Dermis lymphatic vessel endothelial cell (primary cell): ENCODE data around the gene CCR5. TPM values are rescaled to one million over a fixed set of nuclear protein-coding genes. Genes with fewer than 3 reads are reported as not detected.

ENCODE experiments used
- total RNA-seq: library from RNA; depleted of rRNA; stranded (reverse); fragments of >200 nt; gene quantifications from 2 replicates; pipeline ENCODE4 v1.2.1, GENCODE V29; 2014

Gene CCR5
- total RNA-seq = 0.09 TPM in 1 of 2 replicates, not detected in the other

DNA sequence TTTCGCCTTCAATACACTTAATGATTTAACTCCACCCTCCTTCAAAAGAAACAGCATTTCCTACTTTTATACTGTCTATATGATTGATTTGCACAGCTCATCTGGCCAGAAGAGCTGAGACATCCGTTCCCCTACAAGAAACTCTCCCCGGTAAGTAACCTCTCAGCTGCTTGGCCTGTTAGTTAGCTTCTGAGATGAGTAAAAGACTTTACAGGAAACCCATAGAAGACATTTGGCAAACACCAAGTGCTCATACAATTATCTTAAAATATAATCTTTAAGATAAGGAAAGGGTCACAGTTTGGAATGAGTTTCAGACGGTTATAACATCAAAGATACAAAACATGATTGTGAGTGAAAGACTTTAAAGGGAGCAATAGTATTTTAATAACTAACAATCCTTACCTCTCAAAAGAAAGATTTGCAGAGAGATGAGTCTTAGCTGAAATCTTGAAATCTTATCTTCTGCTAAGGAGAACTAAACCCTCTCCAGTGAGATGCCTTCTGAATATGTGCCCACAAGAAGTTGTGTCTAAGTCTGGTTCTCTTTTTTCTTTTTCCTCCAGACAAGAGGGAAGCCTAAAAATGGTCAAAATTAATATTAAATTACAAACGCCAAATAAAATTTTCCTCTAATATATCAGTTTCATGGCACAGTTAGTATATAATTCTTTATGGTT is at the start of gene CCR5:
TSS of gene CCR5 (plus strand) at position 108 of the 680 bp plus-strand sequence. CDS start 1,957 bp downstream, outside the sequence.

DNA sequence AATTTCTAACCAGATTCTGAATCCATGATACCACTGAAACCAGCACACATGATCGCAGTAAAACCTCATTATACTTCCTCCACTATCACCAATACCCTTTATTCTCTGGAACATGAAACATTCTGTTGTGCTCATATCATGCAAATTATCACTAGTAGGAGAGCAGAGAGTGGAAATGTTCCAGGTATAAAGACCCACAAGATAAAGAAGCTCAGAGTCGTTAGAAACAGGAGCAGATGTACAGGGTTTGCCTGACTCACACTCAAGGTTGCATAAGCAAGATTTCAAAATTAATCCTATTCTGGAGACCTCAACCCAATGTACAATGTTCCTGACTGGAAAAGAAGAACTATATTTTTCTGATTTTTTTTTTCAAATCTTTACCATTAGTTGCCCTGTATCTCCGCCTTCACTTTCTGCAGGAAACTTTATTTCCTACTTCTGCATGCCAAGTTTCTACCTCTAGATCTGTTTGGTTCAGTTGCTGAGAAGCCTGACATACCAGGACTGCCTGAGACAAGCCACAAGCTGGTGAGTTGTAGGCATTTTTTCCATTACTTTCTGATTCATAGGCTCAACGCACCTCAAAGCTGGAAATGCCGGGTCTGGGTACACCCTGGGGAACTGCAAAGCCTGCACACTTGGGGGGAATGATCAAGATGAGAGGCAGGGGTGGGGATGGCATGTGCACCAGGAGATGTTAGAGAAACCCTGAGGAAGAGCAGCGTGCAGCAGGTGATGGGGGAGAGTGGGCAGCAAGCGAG is 16.9 kb upstream of the CCR5 start, which contains the start of gene CCR2:
TSS of gene CCR2 (plus strand) at position 465 of the 764 bp plus-strand sequence. CDS start 3,417 bp downstream, outside the sequence.

DNA sequence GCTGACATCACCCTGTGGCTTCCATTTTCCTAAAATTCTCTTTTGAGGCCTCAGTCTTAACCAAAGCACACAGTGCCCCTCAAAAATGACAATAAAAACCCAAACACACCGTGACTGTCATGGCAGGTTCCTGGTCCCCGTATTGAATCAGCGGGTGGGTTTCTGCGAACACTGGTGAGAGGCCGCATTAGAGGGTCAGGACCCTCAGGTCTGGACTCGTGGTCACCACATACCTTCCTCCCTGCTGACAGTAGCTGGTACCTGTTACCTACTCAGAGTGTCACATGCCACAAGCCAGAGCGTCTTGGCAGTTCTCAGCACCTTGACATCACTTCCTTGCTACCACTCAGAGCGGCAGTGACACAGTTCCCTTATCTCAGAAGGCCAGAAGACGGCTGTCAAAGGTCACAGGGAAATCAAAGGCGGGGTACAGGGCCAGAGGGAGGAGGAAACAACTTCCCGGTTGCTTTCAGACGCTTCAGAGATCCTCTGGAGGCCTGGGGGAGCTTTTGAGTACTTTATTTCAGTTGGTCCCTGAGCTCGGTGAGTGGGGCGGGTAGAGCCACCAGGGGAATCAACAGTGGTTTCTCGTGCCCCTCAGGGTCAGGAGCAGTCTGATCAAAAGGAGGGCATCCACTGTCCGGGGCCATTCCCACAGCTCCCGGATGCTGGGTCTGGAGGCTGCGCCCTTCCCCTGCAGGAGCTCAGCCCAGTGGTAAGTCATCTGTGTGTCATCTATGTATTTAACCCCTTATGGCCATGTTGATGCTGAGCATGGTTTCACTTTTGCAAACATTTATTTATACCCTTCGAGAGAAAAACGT is 36.3 kb downstream of the CCR5 start, which contains the start of the genes CCR5AS and CCRL2:
TSS of gene CCR5AS (minus strand) at position 279 of the 824 bp plus-strand sequence.
TSS of gene CCRL2 (plus strand) at position 472 of the 824 bp plus-strand sequence. CDS start 821 bp downstream, outside the sequence.

Other genes starting within 250 kb of the CCR5 start
- gene CCR1, start 162.6 kb upstream of the CCR5 start, total RNA-seq = not detected in 2 replicates
- not detected in 2 replicates for gene CCR3, start 128.5 kb upstream of the CCR5 start, total RNA-seq
- not detected in 2 replicates for gene CCR2, start 16.8 kb upstream of the CCR5 start, total RNA-seq
- gene CCRL2, start 36.3 kb downstream of the CCR5 start, total RNA-seq = 0.22 and 0.26 TPM in 2 replicates
- gene LTF, start 94.0 kb downstream of the CCR5 start, total RNA-seq = under 0.01 and 0.26 TPM in 2 replicates
- gene RTP3, start 127.0 kb downstream of the CCR5 start, total RNA-seq = not detected in 2 replicates
- gene LRRC2, start 195.4 kb downstream of the CCR5 start, total RNA-seq = under 0.01 and 0.17 TPM in 2 replicates
- not detected in 2 replicates for gene FAM240A, start 241.6 kb downstream of the CCR5 start, total RNA-seq